HEK293 (cell line): ENCODE measurements around the gene DOCK4.
"Not testable (repeated sequence)": the region's sequence is repeated elsewhere in the genome, so short reads cannot be mapped to it uniquely, and the experiment has no call there.

Experiments used
- CTCF ChIA-PET: fragments of 350-600 bp; formaldehyde crosslinking; extraction: SDS; loops from one replicate; lab custom pipeline; 2021; ENCODE audit warnings: antibody characterized with exemption; lab: Yijun Ruan, JAX
- POLR2A ChIA-PET: fragments of 300-600 bp; formaldehyde crosslinking; extraction: SDS; loops from one replicate; lab custom pipeline; 2020; ENCODE audit warnings: antibody characterized with exemption, inconsistent platforms; lab: Yijun Ruan, JAX
- H3K27ac ChIP-seq: fragments of 200-500 bp; sonication (Bioruptor generic); 2 replicates; pipeline ENCODE4 v1.5.1; 2014; ENCODE audit warnings: low read depth, low read length, control low read depth, inconsistent platforms; ENCODE audit errors: extremely low read depth
- H3K36me3 ChIP-seq, 2 experiments: fragments of 200-500 bp in 1 of 2; sonication (Bioruptor generic) in 1 of 2; 1 replicate in 1 of 2; 2 replicates in 1 of 2; pipeline ENCODE4 v1.5.1; 2014 to 2017; ENCODE audit warnings: inconsistent platforms in 2 of 2, low read length in 2 of 2; ENCODE audit not compliant: control insufficient read depth in 2 of 2, insufficient read depth in 1 of 2
- H3K4me1 ChIP-seq: fragments of 200-500 bp; sonication (Bioruptor generic); 2 replicates; pipeline ENCODE4 v1.5.1; 2014; ENCODE audit warnings: mild to moderate bottlenecking, low read length, inconsistent platforms; ENCODE audit not compliant: control insufficient read depth, insufficient read depth
- H3K4me3 ChIP-seq: 2 replicates; pipeline ENCODE4 v1.5.1; 2011; ENCODE audit warnings: low read depth, mild to moderate bottlenecking, control low read depth, low read length, moderate library complexity
- H3K9me3 ChIP-seq: fragments of 200-500 bp; sonication (Bioruptor generic); 2 replicates; pipeline ENCODE4 v1.5.1; 2014; ENCODE audit warnings: low read depth, low read length, inconsistent platforms; ENCODE audit not compliant: control insufficient read depth, insufficient read depth
- GLIS2 ChIP-seq: fragments of 450-650 bp; formaldehyde crosslinking; IDR thresholded peaks from 2 replicates; pipeline ENCODE4 v1.5.1; 2016; ENCODE audit warnings: missing biosample characterization, missing genetic modification characterization
- HOXC10 ChIP-seq: sonication (generic); formaldehyde crosslinking; IDR thresholded peaks from 2 replicates; pipeline ENCODE4 v1.8.1; 2023; ENCODE audit warnings: mild to moderate bottlenecking, missing genetic modification reagents
- INSM2 ChIP-seq: fragments of 450-650 bp; formaldehyde crosslinking; IDR thresholded peaks from 2 replicates; pipeline ENCODE4 v1.5.1; 2016; ENCODE audit warnings: missing biosample characterization, missing genetic modification characterization
- PRDM4 ChIP-seq: fragments of 450-650 bp; formaldehyde crosslinking; IDR thresholded peaks from 2 replicates; pipeline ENCODE4 v1.5.1; 2017; ENCODE audit warnings: missing biosample characterization, missing genetic modification characterization
- SCRT1 ChIP-seq: fragments of 450-650 bp; formaldehyde crosslinking; IDR thresholded peaks from 2 replicates; pipeline ENCODE4 v1.5.1; 2016; ENCODE audit warnings: missing biosample characterization, missing genetic modification characterization, borderline replicate concordance
- ZBTB20 ChIP-seq: fragments of 450-650 bp; formaldehyde crosslinking; IDR thresholded peaks from 2 replicates; pipeline ENCODE4 v1.5.1; 2016; ENCODE audit warnings: missing biosample characterization, missing genetic modification characterization
- ZBTB26 ChIP-seq: fragments of 450-650 bp; formaldehyde crosslinking; optimal IDR thresholded peaks from 2 replicates; pipeline ENCODE3; 2016; ENCODE audit warnings: missing biosample characterization, mild to moderate bottlenecking, missing genetic modification characterization
- ZNF148 ChIP-seq: fragments of 450-650 bp; formaldehyde crosslinking; IDR thresholded peaks from 2 replicates; pipeline ENCODE4 v1.5.0; 2017; ENCODE audit warnings: missing biosample characterization, missing genetic modification characterization, borderline replicate concordance
- ZNF202 ChIP-seq: fragments of 450-650 bp; formaldehyde crosslinking; IDR thresholded peaks from 2 replicates; pipeline ENCODE4 v1.5.1; 2016; ENCODE audit warnings: missing biosample characterization, missing genetic modification characterization, borderline replicate concordance
- ZNF239 ChIP-seq: fragments of 450-650 bp; formaldehyde crosslinking; IDR thresholded peaks from 2 replicates; pipeline ENCODE4 v1.5.1; 2016; ENCODE audit warnings: missing biosample characterization, missing genetic modification characterization
- ZNF266 ChIP-seq: fragments of 450-650 bp; formaldehyde crosslinking; IDR thresholded peaks from 2 replicates; pipeline ENCODE4 v1.5.1; 2016; ENCODE audit warnings: missing biosample characterization, missing genetic modification characterization, low read depth
- ZNF280D ChIP-seq: fragments of 450-650 bp; formaldehyde crosslinking; IDR thresholded peaks from 2 replicates; pipeline ENCODE4 v1.5.1; 2016; ENCODE audit warnings: missing biosample characterization, missing genetic modification characterization
- ZNF423 ChIP-seq: fragments of 450-650 bp; formaldehyde crosslinking; IDR thresholded peaks from 2 replicates; pipeline ENCODE4 v1.5.1; 2016; ENCODE audit warnings: missing biosample characterization, missing genetic modification characterization
- ZNF670 ChIP-seq: fragments of 450-650 bp; formaldehyde crosslinking; IDR thresholded peaks from 2 replicates; pipeline ENCODE4 v1.5.1; 2016; ENCODE audit warnings: missing biosample characterization, missing genetic modification characterization, low read depth
- ZNF791 ChIP-seq: fragments of 450-650 bp; formaldehyde crosslinking; IDR thresholded peaks from 2 replicates; pipeline ENCODE4 v1.5.1; 2016; ENCODE audit warnings: missing biosample characterization, missing genetic modification characterization
- ZNF830 ChIP-seq: fragments of 450-650 bp; IDR thresholded peaks from 2 replicates; pipeline ENCODE4 v1.5.0; 2018; ENCODE audit warnings: missing biosample characterization, missing genetic modification characterization, low read depth, mild to moderate bottlenecking, moderate library complexity
- TF ChIP-seq, protein P1 (sequence below): fragments of 450-650 bp; formaldehyde crosslinking; IDR thresholded peaks from 2 replicates; pipeline ENCODE4 v1.5.1; 2016; ENCODE audit warnings: missing biosample characterization, missing genetic modification characterization

DOCK4 gene

DNA sequence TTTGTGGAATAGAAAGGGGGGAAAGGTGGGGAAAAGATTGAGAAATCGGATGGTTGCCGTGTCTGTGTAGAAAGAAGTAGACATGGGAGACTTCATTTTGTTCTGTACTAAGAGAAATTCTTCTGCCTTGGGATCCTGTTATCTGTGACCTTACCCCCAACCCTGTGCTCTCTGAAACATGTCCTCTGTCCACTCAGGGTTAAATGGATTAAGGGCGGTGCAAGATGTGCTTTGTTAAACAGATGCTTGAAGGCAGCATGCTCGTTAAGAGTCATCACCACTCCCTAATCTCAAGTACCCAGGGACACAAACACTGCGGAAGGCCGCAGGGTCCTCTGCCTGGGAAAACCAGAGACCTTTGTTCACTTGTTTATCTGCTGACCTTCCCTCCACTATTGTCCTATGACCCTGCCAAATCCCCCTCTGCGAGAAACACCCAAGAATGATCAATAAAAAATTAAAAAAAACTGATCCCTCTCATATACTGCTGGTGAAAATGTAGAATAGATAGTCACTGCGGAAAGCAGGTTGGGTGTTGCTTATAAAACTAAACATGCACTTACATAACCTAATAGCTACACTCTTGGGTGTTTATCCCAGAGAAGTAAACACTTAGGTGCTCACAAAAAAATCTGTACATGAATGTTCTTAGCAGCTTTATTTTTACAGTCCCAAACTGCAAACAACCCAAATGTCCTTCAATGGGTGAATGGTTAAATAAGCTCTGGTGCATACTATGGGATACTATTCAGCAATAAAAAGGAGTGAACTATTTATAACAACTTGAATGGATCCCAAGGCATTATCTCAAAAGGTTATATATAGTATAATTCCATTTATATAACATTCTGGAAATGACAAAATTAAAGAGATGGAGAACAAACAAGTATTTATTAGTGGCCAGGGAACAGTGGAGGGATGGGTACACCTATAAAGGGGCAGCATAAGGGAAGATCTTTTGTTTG, 77.5 kb downstream of the DOCK4 start:
- H3K36me3 ChIP-seq, CTCF ChIA-PET, H3K4me3 ChIP-seq, H3K9me3 ChIP-seq, H3K27ac ChIP-seq, POLR2A ChIA-PET: not testable (repeated sequence)
- peaks cover 34% of the 10 kb centered on the region for H3K4me1 ChIP-seq

- H3K36me3 ChIP-seq, H3K27ac ChIP-seq, CTCF ChIA-PET, H3K9me3 ChIP-seq, POLR2A ChIA-PET, H3K4me3 ChIP-seq: not testable (repeated sequence)
- peaks cover 32% of the 10 kb centered on the region for H3K4me1 ChIP-seq
- TF ChIP-seq ZNF202, result peak; percentile 38; the same call in 1 of the 2 replicates
Observed at GRCh38 chr7:112128041-112128440, 78.2 kb downstream of the DOCK4 start.

- Histone ChIP-seq H3K4me3 (no peak overlapping the region), H3K36me3 (no peaks in the 10 kb centered on the region), H3K27ac (no peak overlapping the region), H3K9me3 (no peaks in the 10 kb centered on the region), H3K4me1 (peaks cover 9% of the 10 kb centered on the region)
- ChIA-PET POLR2A (no interaction called here), CTCF (no interaction called here)
- TF ChIP-seq, protein P1, sequence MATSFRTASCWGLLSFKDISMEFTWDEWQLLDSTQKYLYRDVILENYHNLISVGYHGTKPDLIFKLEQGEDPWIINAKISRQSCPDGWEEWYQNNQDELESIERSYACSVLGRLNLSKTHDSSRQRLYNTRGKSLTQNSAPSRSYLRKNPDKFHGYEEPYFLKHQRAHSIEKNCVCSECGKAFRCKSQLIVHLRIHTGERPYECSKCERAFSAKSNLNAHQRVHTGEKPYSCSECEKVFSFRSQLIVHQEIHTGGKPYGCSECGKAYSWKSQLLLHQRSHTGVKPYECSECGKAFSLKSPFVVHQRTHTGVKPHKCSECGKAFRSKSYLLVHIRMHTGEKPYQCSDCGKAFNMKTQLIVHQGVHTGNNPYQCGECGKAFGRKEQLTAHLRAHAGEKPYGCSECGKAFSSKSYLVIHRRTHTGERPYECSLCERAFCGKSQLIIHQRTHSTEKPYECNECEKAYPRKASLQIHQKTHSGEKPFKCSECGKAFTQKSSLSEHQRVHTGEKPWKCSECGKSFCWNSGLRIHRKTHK (tag by site-specific recombination), result no peak
- no peak for TF ChIP-seq ZNF148 (tag by site-specific recombination)
- no peak for TF ChIP-seq ZNF280D (tag by site-specific recombination)
- TF ChIP-seq ZNF239 (tag by site-specific recombination), result no peak
- TF ChIP-seq ZBTB26 (tag by site-specific recombination), result no peak
- TF ChIP-seq ZNF266 (tag by site-specific recombination), result no peak
- no peak for TF ChIP-seq PRDM4 (tag by site-specific recombination)
- TF ChIP-seq ZNF670, result no peak
- TF ChIP-seq SCRT1, result no peak
- TF ChIP-seq ZBTB20, result no peak
- TF ChIP-seq INSM2 (tag by site-specific recombination), result no peak
- TF ChIP-seq ZNF423 (tag by site-specific recombination), result no peak
- no peak for TF ChIP-seq ZNF830 (tag by site-specific recombination)
- TF ChIP-seq ZNF791, result no peak
- no peak for TF ChIP-seq GLIS2
- no peak for TF ChIP-seq HOXC10 (CRISPR knock-in tag)
Observed at GRCh38 chr7:112125250-112125649, 80.9 kb downstream of the DOCK4 start.
